Lower leg skin (tissue), 4 donors: ENCODE measurements around the gene HMG20A. TPM values are rescaled to one million over a fixed set of nuclear protein-coding genes. Genes with fewer than 3 reads are reported as not detected.

Experiments
- DNase-seq, 2 donors: peaks; one replicate each; pipeline ENCODE4 v3.0.0-alpha.2; 2019; ENCODE audit warnings: low spot score in 2 of 2
- H3K4me3 ChIP-seq: fragments of 200-600 bp; sonication (generic); 2 replicates; pipeline ENCODE4 v1.5.1; 2017; ENCODE audit warnings: mild to moderate bottlenecking, low read depth; ENCODE audit not compliant: poor library complexity, severe bottlenecking
- CTCF ChIP-seq, 3 donors: fragments of 450-650 bp; IDR thresholded peaks; one replicate each; pipeline ENCODE4 v1.5.1; 2016; ENCODE audit warnings: antibody characterized with exemption in 3 of 3, mild to moderate bottlenecking in 3 of 3, moderate library complexity in 2 of 3
- POLR2A ChIP-seq, 2 donors: fragments of 450-650 bp; IDR thresholded peaks; one replicate each; pipeline ENCODE4 v1.6.1; 2016 to 2017; ENCODE audit warnings: antibody characterized with exemption in 2 of 2, mild to moderate bottlenecking in 1 of 2, moderate library complexity in 1 of 2
- WGBS, 2 donors: methylation state at CpG; one replicate each; pipeline ENCODE4 v1.1.5; 2018; 5-methylcytosine and 5-hydroxymethylcytosine counted together
- intact Hi-C: fragments of 100-400 bp; cut with DNase I; formaldehyde crosslinking; loops from one replicate; pipeline ENCODE4 v1.15.0; 2023; ENCODE audit warnings: low total_unique reads
- total RNA-seq, 4 donors: library from RNA; depleted of rRNA; stranded (reverse); fragments of >200 nt; gene quantifications; one replicate each; pipeline ENCODE4 v1.1.0, GENCODE V29; 2016

Gene HMG20A
- total RNA-seq, 4 donors from 2014 or later, result 16.8 to 28.1 (median 22.5) TPM

GRCh38 chr15:77487469-77487842, 66.8 kb downstream of the HMG20A start:
- TF ChIP-seq CTCF (IDR thresholded peaks at IDR 0.05), result no peak
- no peak for TF ChIP-seq POLR2A (IDR thresholded peaks at IDR 0.05)
- no peak overlapping the region for H3K4me3 ChIP-seq
- DNase-seq, result no peak
- 54 to 70% methylated on average over 2 of the region's 2 CpGs for WGBS, 2 donors
- intact Hi-C loops, result loop anchor here (10.0 kb wide), 1 partner anchor 123 kb away; no protein-coding TSS in a partner anchor

DNA sequence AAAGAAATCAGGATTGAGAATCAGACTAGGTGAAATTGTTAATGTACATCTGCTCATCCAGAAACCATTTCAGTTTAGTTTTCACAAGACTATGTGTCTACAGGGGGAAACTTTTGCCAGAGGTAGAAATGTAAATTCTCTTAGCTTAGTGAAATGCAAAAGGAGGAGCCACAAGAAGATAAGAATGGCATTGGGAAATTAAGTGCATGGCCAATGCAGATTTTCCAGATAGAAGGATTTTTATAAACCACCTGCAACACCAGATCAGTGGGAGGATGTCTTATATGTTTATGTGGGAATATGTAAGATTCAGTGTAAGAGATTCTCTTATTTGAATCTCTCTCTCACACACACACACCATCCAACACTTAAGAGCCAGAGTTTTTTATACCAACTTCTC, 67.2 kb downstream of the HMG20A start:
- DNase-seq, result no peak
- TF ChIP-seq POLR2A (IDR thresholded peaks at IDR 0.05), result no peak
- TF ChIP-seq CTCF (IDR thresholded peaks at IDR 0.05), result no peak
- no peak overlapping the region for H3K4me3 ChIP-seq
- intact Hi-C loops, result loop anchor here (10.0 kb wide), 1 partner anchor 123 kb away; no protein-coding TSS in a partner anchor

GRCh38 chr15:77489647-77490046, 69.0 kb downstream of the HMG20A start:
- 95 to 96% methylated on average over 5 of the region's 5 CpGs for WGBS, 2 donors
- TF ChIP-seq POLR2A (IDR thresholded peaks at IDR 0.05), result no peak
- intact Hi-C loops, result loop anchor here (10.0 kb wide), 1 partner anchor 125 kb away; no protein-coding TSS in a partner anchor
- DNase-seq, result no peak
- H3K4me3 ChIP-seq, result no peak overlapping the region

GRCh38 chr15:77493324-77493907, 72.7 kb downstream of the HMG20A start:
- no peak for TF ChIP-seq POLR2A (IDR thresholded peaks at IDR 0.05)
- TF ChIP-seq CTCF (IDR thresholded peaks at IDR 0.05), result no peak
- DNase-seq, result no peak
- H3K4me3 ChIP-seq, result no peak overlapping the region
- intact Hi-C loops, result no loop called here
- 67 to 70% methylated on average over 3 of the region's 3 CpGs for WGBS, 2 donors

- WGBS, 2 donors, result 54 to 61% methylated on average over 2 of the region's 2 CpGs
- no peak for DNase-seq
- intact Hi-C loops, result no loop called here
- TF ChIP-seq CTCF (IDR thresholded peaks at IDR 0.05) (no peak), POLR2A (IDR thresholded peaks at IDR 0.05) (no peak)
- no peak overlapping the region for H3K4me3 ChIP-seq
Observed at GRCh38 chr15:77494073-77494867, 73.6 kb downstream of the HMG20A start.

DNA sequence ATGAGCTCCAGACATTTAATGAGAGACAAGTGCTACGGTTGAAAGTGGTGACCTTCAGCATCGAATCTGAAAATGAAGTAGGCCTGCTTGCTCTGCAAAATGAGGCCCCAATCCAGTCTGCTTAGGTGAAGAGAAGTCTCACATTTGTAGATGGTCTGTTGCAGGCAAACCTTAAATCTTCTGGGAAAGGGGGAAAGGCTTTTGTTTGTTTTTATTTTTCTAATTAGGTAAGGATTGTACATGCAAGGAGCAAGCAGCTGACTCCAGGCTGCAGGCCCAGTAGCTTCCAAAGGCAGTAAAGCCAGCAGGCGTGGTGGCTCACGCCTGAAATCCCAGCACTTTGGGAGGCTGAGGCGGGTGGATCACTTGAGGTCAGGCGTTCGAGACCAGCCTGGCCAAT, 74.3 kb downstream of the HMG20A start:
- TF ChIP-seq POLR2A (IDR thresholded peaks at IDR 0.05) (no peak), CTCF (IDR thresholded peaks at IDR 0.05) (no peak)
- WGBS, 2 donors, result 83% methylated on average over 7 of the region's 7 CpGs
- DNase-seq, result no peak
- H3K4me3 ChIP-seq, result no peak overlapping the region
- intact Hi-C loops, result no loop called here
